Activated effector memory CD4-positive, alpha-beta T cell treated with anti-CD3 and anti-CD28 coated beads, Interleukin-2, amount 50 U/mL, for 16 hours (primary cell): ENCODE results near the gene CBARP.
"Not testable (repeated sequence)": the region's sequence is repeated elsewhere in the genome, so short reads cannot be mapped to it uniquely, and the experiment has no call there.

Source experiments
- DNase-seq: peaks from one replicate; pipeline ENCODE4 v3.0.0-alpha.2; 2020

CBARP gene

GRCh38 chr19:1251330-1252220 is 13.8 kb upstream of the CBARP start:
- peak; percentile 88 for DNase-seq

DNA sequence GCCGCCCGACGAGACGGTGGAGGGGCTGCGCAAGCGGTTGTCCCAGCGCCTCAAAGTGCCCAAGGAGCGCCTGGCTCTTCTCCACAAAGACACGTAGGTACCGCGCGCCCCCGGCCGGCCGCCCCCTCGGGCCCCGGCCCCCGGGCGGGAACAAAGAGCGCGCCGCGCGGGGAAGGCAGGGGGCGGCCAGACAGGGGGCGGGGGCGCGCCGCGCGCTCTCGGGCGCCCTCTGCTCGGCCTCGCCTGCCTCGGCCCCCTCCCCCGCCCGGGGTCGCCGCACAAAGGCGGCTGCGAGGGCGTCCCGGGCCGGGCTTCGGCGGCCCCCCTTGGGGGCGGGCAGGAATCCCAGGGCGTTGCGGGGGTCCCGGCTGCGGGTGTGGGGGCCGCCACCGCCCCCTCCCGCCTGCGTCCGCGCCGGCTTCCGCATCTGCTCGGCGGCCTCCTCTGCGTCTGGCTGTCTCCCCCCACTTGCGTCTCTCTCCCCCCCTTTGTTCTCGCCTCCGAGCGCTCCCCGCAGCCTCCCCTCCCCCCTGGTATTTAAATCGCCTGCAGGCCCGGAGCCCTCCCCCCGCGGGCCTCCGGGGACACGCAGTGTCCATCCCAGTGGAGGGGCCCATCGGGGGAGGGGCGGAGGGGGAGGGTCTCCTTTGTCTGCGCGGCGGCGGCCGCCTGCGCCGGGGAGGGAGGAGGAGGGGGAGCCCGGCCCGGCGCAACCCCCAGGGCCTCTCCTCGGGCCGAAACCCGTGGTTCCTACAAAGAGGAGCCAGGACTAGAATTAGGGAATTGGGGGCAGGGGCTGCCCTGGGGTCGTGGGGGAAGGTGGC is 12.8 kb upstream of the CBARP start:
- peak; percentile 81 for DNase-seq

DNA sequence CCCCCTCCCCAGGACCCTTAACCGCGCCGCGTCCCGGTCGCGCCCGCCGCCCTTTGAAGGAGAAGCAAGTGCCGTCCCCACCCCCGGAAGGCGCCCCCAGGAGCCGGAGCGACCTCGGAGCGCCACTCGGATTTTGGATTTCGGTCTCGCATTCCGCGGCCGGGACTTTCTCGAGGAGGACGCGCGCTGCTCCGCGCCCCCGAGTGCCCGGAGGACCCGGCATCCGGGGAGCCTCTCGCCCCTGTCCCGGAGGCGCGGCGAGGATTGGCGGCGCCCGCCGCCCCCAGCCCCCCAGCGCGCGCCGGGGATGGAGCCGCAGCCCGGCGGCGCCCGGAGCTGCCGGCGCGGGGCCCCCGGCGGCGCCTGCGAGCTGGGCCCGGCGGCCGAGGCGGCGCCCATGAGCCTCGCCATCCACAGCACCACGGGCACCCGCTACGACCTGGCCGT is 12.2 kb upstream of the CBARP start:
- no peak for DNase-seq

GRCh38 chr19:1249298-1249989 is 11.6 kb upstream of the CBARP start:
- peak; percentile 97 for DNase-seq

DNA sequence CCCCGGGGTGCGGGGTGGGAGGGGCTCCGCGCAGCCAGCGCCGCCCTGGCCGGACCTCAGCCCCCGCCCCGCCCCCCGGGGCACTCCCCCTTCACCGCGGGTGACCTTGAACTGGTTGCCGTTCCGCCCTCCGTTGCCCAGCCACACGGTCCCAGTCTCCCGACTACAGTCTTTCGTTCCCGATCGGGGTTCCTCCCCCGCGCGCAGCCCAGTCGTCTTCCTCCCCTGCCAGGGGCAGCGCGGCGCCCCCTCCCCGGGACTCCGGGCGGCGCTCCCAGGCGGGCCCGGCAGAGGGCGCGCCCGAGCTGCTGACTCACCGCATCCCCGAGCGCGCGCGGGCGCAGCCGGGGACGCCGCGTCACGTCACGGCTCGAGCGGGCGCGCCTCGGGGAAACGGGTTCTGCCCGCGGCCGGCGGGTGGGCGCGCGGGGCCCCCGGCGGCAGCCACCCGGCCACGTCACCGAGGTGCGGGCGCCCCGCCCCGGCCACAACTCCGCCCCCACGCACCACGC is 11.0 kb upstream of the CBARP start:
- DNase-seq = peak; percentile 94

- peak; percentile 91 for DNase-seq
These were observed 10.5 kb upstream of the CBARP start, which contains the start of gene MIDN for GRCh38 chr19:1248139-1248785. Gene MIDN (plus strand): TSS chr19:1248583. CDS start chr19:1250297, 1,714 bp downstream.

DNA sequence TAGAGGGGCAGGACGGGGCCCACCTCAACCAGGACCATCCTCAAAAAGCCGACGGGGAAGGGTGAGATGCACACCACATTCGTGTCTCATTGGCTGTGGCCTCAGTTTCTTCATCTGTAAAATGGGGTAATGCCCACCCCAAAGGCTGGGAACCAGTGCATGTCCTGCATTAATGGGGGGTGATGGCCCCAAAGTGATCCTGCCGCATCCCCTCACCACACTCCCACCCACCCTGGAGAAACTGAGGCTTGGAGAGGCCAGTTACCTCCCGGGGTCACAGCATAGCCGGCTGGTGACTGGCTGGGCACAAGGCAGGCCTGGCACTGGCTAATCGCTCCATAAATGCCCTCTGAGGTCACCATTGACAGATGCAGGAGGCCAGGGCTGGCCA is 9.9 kb upstream of the CBARP start:
- no peak for DNase-seq

DNA sequence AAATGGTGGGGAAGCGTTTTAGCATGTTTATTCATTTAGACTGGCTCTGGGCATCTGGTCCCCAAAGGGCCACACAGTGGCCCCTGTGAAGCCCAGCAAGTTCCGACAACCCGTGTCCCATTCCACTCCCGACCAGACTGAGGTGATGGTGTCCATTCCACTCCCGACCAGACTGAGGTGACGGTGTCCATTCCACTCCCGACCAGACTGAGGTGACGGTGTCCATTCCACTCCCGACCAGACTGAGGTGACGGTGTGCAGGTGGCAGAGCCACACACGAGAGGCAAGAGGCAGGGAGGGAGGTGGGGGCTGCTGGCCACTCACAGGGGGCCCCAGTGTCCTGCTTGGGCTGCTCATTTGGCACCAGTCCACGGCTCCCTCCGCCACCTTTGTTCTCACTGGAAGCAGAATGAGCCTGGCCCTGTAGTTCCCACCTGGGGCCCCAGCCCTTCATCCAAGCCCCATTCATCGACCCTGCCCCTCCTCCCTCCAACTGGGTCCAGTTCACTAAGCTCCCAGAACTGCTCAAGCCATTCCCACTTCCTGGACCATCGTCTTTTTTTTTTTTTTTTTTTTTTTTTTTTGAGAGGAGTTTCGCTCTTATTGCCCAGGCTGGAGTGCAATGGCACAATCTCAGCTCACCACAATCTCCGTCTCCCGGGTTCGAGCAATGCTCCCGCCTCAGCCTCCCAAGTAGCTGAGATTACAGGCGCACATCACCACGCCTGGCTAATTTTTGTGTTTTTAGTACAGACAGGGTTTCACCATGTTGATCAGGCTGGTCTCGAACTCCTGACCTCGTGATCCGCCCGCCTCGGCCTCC is 8.7 kb upstream of the CBARP start:
- not testable (repeated sequence) for DNase-seq

DNA sequence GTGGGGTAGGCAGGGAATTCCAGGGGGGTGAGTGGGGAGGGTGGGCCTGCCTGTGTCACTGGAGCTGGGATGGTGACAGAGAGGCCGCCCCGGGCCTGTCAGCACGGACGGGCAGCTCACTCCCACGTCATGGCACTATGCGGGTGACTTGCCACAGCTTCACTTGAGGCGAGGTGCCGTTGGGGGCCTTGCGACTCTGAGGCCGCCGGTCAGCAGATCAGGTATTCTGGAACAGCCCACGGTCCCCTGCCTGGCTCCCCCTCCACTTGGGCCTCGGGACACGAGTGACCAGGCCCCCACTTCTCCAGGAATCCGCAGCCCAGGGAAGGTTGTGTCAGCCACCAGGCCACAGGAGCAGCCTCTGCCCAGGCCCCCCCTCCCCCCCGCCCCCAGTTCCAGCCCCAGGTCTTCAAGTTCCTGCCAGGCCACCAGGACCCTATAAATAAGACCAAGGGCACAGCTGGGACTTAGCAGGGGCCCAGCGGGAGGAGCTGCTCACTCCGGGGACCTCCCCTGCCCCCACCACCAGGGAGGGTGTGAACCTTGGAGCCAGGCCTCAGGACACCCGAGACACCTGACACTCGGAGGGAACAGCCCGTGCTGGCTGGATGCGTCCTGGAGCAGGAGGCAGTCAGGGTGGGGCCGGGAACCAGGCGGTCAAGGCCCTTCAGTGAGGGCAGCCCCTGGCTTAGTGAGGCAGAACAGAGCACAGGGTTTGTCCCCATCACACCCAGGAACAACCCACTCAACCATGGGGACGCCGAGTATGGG is 7.9 kb upstream of the CBARP start:
- no peak for DNase-seq

DNA sequence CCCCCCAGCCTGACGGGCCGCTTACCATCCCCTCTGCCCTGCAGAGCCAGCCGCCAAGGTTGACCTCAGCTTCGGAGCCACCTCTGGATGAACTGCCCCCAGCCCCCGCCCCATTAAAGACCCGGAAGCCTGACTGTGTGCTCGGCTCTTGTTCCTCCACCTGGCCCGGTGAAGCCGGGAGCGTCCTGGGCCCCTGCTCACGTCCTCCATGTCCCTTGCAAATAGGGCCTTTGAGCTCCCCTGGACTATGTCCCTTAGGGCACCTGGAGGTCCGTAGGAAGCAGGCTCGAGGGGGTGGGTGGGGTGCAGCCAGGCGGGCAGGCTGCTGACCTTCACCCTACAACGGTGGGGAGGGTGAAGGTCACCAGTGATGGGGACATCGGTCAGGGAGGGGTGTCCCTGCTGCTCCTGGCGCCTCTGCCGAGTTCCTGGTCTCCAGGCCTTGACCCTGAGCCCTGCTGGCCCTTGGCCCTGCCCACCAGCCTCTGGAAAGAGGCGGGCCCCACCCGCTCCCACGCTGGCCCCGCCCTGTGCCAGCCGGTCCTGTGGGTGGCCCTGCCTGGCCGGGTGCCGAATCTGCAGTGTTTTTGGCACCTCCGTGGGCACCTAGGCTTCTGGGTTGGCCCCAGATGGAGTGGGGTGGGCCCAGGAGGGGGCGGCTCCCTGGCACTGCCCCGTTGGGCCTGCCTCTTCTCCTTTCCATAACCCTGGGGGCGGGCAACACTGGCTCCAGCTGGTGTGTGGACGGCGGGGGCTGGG is 7.1 kb upstream of the CBARP start:
- no peak for DNase-seq

- peak; percentile 94 for DNase-seq
These were observed 6.2 kb upstream of the CBARP start for GRCh38 chr19:1243768-1244692.

DNA sequence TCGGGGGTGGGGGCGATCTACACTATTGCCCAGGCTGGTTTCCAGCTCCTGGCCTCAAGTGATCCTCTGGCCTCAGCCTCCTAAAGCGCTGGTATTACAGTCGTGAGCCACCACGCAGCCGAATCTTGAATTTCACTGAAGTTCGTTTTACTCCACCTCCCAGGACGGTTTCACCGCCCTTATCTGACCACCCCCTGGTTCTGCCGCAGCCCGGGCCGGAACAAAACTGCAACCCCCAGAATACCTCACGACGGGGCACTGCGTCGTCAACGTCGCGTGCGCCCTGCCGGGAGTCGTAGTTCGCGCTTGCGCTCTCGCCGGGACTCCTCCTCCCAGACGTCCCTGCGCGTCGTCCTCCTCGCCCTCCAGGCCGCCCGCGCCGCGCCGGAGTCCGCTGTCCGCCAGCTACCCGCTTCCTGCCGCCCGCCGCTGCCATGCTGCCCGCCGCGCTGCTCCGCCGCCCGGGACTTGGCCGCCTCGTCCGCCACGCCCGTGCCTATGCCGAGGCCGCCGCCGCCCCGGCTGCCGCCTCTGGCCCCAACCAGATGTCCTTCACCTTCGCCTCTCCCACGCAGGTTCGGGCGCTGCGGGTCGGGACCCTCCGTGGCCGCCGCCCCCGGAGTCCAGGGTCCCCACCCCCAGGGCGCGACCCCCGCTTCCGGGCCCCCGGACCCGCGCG is 3.8 kb upstream of the CBARP start, which contains the start of gene ATP5F1D:
ATP5F1D (plus strand) TSS at position 335 of the 679 bp plus-strand sequence; CDS start at position 435, 100 bp downstream.
- peak; percentile 97 for DNase-seq

DNA sequence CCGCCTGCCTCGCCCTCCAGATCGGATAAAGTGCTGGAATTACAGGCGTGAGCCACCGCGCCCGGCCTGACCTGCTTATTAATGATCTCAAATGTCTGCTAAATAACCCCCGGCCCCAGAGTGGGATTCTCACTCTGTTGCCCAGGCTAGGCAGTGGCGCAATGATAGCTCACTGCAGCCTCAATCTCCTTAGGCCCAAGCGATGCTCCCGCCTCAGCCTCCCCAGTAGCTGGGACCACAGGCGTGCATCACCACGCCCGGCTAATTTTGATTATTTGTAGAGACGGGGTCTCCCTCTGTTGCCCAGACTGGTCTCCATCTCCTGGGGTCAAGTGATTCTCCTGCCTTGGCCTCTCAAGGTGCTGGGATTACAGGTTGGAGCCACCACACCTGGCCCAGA is 3.1 kb upstream of the CBARP start:
- no peak for DNase-seq

GRCh38 chr19:1239796-1240737 is 2.3 kb upstream of the CBARP start:
- DNase-seq = peak; percentile 97

DNA sequence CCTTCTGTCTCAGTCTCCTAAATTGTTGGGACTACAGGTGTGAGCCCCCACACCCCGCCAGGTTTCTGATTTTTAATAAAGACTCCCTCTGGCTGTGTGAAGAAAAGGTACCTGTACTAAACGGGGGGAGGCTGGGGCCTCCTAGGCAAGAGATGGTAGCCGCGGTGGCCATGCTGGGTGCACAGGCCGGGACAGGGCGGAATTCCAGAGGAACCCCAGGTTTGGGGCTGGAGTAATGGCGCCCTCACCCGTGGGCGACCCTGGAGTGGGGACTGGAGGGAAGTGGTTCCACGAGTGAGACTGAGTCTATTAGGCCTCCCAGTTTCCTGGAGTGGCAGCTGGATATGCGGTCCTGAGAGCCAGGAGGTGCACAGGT is 1.6 kb upstream of the CBARP start:
- DNase-seq = no peak

DNA sequence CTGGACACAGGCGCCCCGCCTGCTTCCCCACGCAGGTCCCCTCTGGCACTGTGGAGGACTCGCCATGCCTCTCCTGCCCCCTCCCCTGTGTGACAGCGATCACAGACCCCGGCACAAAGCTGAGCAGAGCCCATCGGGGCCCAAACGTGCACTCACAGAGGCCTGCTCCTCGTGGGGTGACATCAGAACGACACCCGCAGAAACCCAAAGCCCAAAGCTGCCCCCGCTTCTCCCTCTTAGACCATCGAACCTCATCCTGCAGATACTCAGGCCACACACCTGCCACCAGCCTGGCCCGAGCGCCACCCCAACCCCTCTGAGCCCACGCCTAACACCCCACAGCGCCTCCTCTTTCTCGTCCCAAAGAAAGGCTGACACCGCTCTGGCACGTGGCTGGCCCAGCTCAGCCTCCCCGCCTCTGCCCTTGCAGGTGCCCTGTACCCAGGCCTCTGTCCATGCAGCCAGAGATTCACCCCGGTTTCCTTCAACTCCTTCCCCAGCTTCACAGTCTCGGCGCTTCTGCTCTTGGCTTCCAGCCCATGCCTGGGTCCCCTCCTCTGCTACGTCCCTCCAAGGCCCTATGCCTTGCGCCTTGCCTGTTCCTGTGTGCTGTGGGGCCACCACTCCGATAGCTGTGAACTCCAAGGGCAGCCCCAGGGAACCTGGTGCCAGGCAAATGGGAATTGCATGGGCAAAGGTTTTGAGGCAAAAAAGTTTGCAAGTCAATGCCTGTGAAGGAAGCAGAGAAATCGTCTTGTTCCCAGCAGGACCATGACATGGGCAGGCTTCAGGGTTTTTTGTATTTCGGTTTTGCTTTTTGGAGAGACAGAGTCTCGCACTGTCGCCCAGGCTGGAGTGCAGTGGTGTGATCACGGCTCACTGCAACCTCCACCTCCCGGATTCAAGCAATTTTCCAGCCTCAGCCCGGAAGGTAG is 831 bp upstream of the CBARP start:
- no peak for DNase-seq
